GM12864 (cell line): ENCODE data around the gene C11orf21.

Experiments used
- DNase-seq: peaks from one replicate; pipeline ENCODE4 v3.0.0-alpha.2; 2011; ENCODE audit warnings: low read depth
- H3K4me3 ChIP-seq: 2 replicates; pipeline ENCODE4 v1.5.1; 2011; ENCODE audit warnings: mild to moderate bottlenecking, low read depth, low read length, control low read depth
- CTCF ChIP-seq: IDR thresholded peaks from 2 replicates; pipeline ENCODE4 v1.5.1; 2011; ENCODE audit warnings: low read depth, mild to moderate bottlenecking, moderate library complexity, low read length, control low read depth, inconsistent platforms; ENCODE audit errors: missing control alignments

Gene C11orf21

GRCh38 chr11:2329551-2329950 is 27.8 kb upstream of the C11orf21 start:
- no peak for DNase-seq
- no peak overlapping the region for H3K4me3 ChIP-seq
- TF ChIP-seq CTCF, result no peak

- no peak for DNase-seq
- H3K4me3 ChIP-seq, result no peak overlapping the region
- TF ChIP-seq CTCF, result no peak
Measured at GRCh38 chr11:2328656-2329354, 27.1 kb upstream of the C11orf21 start.

- TF ChIP-seq CTCF, result no peak
- H3K4me3 ChIP-seq, result no peak overlapping the region
- DNase-seq, result no peak
Measured at GRCh38 chr11:2328021-2328420, 26.3 kb upstream of the C11orf21 start.

GRCh38 chr11:2327032-2327431 is 25.3 kb upstream of the C11orf21 start:
- no peak for DNase-seq
- no peak overlapping the region for H3K4me3 ChIP-seq
- no peak for TF ChIP-seq CTCF

GRCh38 chr11:2325719-2326118 is 24.0 kb upstream of the C11orf21 start:
- no peak for TF ChIP-seq CTCF
- no peak for DNase-seq

GRCh38 chr11:2325123-2325522 is 23.4 kb upstream of the C11orf21 start:
- no peak for TF ChIP-seq CTCF
- no peak overlapping the region for H3K4me3 ChIP-seq

More at GRCh38 chr11:2325719-2326118, 24.0 kb upstream of the C11orf21 start:
- H3K4me3 ChIP-seq, result no peak overlapping the region

GRCh38 chr11:2321311-2321683 is 19.6 kb upstream of the C11orf21 start:
- H3K4me3 ChIP-seq, result no peak overlapping the region
- TF ChIP-seq CTCF, result no peak
- no peak for DNase-seq

More at GRCh38 chr11:2325123-2325522, 23.4 kb upstream of the C11orf21 start:
- no peak for DNase-seq
